ENCODE data around the gene UBE2J2.
"Not testable (repeated sequence)": the region's sequence is repeated elsewhere in the genome, so short reads cannot be mapped to it uniquely, and the experiment has no call there.

Gene UBE2J2

DNA sequence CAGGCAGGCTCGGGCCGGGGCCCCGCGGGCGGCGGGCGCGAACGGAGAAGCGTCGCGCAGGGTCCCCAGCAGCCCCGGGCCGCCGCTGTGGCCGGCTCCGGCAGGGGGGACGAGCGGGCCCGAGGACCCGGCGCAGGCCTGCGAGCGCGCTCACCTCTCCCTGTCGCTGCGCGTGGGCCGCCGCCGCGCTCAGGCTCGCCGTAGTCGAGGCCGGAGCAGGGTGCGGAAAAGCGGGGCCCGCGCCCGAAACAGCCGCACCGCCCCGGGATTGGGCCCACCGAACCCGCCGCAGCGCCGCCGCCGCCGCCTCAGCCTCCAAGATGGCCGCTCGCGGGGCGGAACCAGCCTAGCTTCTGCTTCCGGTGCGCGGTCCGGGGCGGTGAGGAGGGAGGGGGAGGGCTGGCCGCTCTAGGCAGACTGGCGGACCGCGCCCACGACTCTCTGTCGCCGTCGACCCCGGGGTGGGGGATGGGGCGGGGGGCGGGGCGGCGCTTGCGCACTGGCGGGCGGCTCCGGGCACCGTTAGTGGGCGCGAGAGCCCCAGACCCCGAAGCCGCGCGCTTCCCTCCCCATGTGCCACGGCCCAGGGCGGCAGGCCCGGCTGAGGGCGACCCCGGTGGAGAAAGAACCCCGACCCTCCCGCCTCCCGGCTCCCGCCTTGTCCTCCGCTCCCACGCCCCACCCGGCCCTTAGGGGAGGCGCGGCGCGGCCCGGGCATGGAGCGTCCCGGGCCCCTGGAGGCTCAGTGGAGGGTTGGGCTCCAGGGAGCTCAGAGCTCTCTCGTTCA, at the start of gene UBE2J2:
UBE2J2 (minus strand) TSS at position 343 of the 787 bp plus-strand sequence. CDS start 5,862 bp downstream, outside the sequence.
- peak; percentile 82 for DNase-seq

DNA sequence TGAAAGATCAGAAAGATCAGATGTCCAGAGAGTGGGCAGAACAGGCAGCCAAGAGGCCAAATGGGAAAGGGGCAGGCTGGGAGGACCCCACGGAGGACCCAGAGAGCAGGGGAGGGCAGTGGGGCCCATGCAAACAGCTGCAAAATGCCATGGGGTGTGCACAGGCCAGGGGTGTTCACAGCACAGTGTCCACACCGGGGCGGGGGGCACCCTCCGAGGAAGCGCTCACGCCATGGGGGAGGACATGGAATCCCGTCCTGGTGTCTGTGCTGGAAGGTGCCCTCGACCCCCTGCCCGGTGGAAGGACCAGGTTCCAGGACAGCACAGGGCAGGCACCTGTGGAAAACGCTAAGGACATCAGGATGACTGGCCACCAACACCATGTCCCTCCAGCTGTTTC, 49.3 kb upstream of the UBE2J2 start:
- DNase-seq, result no peak

DNA sequence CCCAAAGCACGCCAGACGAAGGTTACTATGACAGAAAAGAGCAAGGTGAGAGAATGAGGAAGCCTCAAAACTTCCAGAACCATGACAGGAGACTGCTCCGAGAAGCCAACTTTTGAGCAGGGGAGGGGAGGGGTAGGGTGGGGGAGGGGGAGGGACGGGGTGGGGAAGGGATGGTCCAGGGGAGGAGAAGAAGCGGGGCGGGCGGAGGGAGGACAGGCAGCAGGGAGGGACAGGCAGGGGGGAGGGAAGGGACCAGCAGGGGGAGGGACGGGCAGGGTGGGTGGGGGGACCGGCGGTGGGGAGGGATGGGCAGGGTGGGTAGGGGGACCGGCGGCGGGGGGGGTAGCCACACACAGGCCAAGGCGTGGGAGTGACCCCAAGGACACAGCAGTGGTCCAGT, 48.8 kb upstream of the UBE2J2 start:
- DNase-seq, result no peak

DNA sequence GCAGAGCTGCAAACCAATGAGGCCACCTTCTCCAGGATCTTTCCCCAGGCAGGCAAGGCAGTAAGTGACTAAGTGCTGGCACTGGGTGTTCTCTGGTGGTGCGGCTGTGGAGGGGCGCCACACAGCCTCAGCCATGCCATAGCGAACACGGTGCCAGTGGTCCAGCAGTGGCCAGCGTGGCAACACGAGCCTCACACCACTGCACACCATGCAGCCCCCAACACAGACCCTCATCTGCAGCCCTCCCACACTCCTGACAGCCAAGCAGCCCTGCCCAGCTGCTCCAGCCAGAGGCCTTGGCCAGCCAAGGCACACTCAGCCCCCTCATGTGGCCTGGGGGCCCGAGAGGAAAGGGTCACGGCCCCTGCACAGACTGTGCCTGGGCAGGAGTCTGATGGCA, 47.8 kb upstream of the UBE2J2 start:
- no peak for DNase-seq

DNA sequence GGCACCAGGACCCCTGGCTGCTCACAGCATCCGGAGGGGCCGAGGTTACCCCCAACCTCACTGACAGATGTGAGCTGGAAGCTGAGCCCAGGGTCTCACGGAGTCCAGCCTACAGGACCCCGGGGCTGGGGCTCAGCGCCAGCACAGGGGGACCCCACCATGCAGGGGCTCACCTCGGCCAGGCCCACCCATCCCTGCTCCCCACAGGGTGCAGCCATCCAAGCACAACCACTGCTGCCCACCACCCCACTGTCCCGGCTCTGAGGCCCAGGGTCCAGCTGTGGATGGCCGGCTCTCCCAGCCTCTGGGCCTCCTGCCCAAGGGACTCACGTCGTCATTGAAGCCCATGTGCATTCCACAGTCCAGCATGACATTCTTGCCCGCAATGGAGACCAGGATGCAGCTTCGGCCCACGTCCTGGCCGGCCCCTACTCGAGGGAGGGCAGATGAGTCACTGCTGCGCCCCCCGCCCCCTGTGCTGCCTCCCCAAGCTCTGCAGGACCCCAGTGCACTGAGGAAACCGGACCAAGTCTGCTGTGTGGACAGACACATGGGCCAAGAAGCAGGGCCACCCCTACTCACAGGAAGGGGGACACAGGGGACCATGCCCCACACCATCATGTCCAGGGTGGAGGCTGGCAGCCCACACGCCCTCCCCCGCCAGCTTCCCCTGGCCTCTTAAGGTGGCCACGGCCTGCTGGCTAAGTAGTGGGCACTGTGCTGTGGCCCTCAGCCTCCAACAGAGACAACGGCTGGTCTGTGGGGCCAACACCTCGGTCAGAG, 47.2 kb upstream of the UBE2J2 start:
- DNase-seq, result no peak

DNA sequence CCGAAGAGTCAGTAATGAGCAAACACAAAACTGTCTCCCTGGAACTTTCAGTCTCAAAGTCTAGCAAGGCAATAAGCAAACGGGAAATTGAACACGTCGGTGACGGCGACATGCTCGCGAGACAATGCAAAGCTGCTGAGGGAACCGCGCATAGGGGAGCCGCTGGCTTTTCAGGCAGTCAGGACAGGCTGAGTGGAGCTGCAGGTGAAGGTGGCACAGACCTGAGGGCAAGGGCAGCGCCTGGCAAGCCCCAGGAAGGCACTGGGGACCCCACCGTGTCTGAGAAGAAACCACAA, 45.9 kb upstream of the UBE2J2 start:
- DNase-seq, result no peak

DNA sequence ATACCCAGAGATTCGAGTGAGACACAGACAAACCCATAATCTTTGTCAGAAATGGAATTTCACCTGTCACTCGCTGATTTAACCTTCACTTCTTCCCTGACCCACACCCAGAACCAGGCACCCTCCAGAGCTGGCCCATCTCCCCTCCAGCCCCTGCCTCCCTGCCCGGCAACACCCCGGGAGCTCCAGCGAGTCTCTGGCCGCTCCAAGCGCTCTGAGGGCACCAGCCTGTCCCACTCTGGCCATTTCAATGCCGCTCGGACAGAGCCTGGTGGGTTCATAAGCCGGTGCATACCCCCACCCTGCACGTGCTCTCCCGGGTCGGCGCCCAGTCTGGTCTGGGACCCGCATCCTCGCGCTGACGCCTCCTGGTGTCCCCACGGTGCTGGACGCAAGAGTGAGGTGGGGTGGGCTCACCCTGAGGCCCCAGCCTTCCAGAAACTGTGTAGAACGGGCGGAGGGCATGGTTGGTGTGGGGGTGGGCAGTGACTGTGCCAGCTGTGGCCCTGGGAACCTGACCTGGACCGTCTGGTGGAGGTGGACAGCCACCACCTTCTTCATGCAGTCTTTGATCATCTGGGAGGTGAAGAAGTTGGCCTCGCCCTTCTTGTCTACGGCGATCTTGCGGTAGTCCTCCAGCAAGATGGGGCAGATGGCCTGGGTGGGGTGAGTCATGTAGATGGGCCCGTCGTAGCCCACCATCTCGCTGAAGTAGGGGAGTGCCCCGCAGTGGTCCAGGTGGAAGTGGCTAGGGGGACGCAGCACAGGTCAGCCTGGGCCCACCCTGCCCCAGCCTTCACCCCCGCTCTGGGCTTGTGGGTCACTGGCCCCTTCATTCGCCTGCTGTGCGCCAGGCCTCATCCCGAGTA, 45.4 kb upstream of the UBE2J2 start:
- DNase-seq, result no peak

DNA sequence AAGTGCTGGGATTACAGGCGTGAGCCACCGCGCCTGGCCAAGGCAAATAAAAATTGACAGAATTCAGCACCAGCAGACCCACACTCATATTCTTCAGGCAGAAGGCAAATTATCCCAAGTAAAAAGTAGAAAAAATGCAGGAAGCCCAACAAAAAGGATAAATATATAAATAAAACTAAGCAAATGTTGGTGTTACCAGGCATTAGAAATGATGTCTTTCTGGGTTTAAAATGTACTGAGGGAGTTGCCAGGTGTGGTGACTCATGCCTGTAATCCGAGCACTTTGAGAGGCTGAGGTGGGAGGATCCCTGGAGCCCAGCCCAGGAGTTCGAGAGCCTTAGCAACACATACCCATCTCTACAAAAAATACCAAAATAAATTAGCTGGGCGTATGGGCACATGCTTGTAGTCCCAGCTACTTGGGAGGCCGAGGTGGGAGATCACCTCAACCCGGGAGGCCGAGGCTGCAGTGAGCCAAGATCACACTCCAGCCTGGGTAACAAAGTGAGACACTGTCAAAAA, 44.5 kb upstream of the UBE2J2 start:
- DNase-seq, result peak; percentile 91

DNA sequence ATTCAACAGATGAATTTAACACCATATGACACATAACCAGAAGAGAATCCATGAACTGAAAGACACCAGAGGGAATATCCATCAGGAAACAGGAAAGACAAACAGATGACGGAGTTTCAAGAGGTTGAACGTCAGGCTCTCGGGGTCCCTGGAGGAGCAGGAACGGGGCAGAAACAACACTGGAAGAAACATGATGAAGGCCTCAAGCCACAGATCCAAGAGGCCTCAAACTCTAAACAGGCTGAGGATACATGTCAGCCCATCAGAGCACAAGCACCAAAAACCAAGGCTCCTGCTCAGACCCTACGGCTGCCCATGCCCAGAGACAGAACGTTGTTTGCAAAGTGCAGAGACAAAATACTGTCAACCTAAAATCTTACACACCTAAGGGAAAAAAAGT, 43.8 kb upstream of the UBE2J2 start:
- DNase-seq, result no peak

DNA sequence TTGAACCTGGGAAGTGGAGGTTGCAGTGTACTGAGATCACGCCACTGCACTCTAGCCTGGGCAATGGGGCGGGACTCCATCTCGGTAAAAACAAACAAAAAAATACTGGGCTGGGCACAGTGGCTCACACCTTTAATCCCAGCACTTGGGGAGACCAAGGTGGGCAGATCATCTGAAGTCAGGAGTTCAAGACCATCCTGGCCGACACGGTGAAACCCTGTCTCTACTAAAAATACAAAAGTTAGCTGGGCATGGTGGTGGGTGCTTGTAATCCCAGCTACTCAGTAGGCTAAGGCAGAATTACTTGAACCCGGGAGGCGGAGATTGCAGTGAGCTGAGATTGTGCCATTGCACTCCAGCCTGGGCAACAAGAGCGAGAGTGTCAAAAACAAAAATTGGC, 42.5 kb upstream of the UBE2J2 start:
- not testable (repeated sequence) for DNase-seq

DNA sequence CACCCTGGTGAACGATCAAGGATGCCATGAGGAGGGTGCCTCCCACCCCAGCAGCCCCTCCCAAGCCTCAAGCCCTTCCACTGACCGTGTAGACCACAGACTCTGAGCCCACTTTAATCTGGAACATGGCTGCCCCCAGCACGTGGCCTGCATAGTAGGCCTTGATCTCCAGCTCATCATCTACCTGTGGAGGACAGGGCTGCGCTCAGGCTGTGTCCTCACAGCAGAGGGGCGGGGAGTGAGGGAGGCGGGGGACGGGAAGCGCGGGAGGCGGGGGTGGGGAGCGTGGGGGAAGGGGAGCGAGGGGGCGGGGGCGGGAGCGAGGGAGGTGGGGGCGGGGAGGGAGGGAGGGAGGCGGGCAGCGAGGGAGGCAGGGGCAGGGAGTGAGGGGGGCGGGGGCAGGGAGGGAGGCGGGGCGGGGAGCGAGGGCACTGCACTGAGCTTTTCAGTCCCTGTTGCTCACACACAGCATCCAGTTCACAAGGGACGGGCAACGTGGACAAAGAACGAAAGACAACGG, 41.8 kb upstream of the UBE2J2 start:
- DNase-seq, result no peak

DNA sequence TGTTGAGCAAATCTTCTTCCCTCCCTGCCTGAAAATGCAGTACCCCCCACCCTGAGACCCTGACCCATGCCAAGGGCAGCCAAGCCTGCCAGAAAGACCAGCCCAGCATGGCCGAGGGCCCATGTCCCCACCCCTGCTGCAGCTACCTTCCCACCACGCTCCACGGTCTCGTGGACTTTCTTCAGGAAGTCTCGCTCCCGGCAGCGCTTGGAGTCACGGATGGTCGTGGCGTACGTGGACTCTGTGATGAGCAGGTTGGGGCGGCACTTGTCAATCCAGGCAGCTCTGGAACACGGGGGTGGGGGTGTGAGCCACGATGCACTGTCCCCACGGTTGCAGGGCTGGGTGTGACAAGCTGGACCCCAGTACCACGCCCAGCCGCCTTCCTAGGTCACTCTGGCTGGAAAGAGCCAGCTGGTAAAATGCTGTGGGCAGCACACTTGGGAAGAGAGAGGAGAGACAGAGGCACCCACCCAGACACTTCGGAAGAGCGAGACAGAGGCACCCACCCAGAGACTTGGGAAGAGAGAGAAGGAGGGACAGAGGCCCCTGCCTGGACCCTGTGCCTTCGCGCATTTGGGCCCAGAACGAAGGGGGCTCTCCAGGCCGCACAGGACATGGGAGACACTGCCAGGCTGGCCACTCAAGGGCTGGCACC, 41.2 kb upstream of the UBE2J2 start:
- DNase-seq, result no peak

DNA sequence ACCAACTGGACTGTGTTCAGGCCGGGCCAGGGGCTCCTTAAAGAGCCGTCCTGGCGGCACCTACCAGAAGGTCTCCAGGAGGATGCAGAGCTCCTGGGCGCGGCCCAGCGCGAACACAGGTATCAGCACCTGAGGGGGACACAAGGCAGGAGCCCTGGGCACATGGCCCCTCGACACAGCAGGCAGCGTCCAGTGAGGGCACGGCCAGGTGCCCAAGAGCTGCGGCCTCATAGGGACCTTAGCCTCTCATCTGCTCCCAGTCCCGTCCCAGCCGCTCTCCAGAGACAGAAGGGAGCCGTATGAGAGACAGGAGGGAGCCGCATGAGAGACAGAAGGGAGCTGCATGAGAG, 40.6 kb upstream of the UBE2J2 start:
- no peak for DNase-seq

DNA sequence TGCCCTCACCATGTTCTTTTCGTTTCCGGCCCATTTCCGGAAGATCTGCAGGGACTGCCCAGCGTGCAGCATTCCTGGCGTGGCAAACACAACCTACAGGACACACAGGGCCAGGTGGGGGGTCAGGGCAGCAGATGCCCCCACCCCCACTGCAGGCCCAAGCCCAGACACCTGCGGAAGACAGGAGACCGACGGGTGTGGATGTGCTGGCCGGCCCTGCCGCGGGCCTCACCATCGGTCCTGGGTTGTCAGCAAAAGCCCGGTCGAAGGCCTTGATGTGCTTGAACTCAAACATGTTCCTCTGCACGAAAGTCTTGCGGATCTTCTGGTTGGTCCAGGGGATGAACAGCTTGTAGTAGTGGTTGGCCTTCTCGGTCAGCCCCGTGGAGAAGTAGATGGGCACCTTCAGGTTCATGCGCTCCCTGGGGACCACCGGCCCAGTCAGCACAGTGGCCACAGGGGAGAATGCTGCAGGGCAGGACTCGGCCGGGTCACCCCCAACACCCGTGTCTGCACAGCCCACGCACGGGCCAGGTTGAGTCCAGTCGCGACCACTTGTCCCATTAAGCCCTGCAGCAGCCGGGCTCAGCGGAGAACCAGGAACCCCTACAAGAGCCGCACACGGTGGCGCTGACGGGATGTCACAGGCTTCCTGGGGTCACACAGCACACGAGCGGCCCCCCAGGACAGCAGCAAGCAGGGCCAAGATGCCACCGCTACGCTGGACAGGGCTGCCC, 40.0 kb upstream of the UBE2J2 start:
- DNase-seq, result no peak

DNA sequence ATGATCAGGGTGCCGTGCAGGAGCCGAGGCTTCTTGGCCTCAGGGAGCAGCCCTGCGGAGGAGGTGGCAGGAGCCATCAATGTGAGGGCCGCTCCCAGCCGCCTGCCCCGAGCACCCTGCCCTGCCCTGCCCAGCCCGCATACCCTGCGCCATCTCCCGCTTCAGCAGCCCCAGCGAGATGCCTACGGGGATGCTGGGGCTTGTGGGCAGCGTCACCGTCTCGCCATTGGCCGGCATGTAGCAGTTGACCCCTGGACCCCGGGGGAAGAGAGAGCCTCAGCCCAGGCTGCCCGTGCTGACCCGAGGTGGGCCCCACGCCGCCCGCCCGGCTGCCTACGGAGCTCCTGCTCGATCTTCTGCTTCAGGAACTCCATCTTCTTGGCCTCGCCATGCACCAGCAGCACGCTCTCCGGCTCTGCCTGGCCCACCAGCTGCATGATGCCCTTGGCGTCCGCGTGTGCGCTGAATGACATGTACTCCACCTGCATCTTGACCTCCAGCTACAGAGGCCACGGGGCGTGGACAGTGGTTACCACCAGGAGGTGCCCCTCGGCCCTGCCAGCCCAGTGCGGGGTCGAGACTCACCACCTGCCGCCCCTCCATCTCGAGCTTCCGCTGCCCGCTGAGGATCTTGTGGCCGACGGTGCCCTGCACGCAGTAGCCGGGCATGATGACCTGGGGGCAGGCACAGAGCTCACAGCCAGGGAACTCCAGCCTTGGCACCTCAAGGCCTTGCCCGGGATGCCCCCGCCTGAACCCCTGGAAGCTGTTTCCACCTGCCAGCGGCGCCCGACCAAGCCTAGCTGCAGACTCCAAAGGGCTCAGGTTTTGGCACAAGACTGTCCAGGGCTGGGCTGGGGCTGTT, 39.0 kb upstream of the UBE2J2 start:
- no peak for DNase-seq

DNA sequence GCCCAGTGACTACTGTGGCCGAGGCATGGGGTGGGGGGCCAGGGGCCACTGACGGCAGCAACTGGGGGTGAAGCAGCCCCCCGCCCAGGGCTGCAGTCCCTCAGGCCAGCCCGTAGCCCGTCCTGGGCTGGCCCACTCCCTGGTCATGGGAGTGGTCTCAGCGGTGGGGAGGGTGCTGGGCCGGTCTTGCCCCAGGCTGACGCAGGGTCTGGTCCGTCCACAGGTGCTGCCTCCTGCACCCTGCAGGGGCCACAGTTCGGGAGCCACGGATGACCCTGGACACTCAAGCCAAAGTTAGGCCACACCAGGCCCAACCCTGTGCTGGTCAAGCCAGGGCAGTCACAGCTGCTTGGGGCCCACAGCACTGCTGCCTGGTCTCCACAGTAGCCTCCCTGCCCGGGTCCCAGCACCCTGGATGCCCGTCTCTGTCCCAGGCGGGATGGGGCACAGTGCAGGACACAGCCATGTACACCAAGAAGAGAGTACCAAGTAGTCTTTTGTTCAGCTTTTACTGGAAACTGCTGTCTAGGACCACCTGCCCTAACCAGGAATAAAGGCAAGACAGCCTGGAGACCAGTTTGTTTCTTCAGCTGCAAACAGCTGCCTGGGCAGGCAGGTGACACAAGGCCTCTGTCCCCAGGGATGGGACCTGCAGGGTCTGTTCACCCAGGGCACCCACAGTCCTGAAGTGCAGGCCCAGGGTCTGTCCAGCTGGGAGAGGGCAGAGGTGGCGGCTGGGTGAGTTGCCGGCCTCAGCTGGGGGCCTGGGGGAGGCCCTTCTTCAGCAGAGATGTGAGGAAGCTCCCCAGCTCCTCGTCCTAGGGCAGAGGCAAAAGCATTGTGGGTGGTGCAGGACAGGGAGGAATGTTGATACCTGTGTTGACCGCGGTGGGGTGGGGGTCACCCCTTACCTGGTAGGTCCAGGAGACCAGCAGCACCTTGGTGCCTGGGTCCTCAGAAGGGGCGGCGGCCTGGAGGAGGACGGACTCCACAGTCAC, 37.8 kb upstream of the UBE2J2 start:
- no peak for DNase-seq

DNA sequence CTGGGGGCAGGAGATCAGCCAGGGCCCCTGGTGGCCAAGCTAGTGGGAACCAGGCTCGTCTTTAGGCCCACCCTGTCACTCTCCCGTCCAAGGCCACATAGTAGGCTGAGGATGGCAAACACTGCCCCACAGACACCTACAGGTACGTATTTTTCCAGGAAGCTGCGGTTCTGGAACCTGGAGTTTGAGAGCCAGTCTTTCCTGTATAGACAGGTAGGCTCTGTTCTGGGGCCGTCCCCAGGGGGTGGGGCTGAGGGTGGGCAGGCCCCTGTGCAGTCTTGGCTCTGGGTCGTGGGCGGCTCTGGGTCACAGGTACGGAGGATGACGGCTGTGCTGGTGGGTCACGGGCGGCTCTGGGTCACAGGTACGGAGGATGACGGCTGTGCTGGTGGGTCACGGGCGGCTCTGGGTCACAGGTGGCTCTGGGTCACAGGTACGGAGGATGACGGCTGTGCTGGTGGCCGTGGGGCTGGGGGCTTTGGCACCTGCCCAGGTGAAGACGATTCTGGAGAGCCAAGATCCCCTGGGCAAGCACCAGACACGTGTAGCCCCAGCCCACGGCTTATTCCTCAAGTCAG, 36.9 kb upstream of the UBE2J2 start:
- DNase-seq, result no peak

DNA sequence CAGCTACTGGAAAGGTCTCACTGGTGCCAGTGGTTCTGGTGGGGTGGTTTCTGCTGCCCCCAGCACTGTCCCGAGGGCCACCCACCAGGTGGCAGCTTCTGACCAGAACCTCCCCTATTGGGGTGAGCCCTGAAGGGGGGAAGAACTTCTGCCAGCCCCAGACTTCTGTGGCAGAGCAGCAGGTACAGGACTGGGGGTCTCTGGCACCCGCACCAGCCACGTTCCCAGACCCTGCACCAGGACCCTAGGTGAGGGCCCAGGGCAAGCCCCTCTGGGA, 36.4 kb upstream of the UBE2J2 start:
- DNase-seq, result no peak
